ENCODE measurements around the gene FBXW5.

FBXW5 gene, protein sequence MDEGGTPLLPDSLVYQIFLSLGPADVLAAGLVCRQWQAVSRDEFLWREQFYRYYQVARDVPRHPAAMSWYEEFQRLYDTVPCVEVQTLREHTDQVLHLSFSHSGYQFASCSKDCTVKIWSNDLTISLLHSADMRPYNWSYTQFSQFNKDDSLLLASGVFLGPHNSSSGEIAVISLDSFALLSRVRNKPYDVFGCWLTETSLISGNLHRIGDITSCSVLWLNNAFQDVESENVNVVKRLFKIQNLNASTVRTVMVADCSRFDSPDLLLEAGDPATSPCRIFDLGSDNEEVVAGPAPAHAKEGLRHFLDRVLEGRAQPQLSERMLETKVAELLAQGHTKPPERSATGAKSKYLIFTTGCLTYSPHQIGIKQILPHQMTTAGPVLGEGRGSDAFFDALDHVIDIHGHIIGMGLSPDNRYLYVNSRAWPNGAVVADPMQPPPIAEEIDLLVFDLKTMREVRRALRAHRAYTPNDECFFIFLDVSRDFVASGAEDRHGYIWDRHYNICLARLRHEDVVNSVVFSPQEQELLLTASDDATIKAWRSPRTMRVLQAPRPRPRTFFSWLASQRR

DNA sequence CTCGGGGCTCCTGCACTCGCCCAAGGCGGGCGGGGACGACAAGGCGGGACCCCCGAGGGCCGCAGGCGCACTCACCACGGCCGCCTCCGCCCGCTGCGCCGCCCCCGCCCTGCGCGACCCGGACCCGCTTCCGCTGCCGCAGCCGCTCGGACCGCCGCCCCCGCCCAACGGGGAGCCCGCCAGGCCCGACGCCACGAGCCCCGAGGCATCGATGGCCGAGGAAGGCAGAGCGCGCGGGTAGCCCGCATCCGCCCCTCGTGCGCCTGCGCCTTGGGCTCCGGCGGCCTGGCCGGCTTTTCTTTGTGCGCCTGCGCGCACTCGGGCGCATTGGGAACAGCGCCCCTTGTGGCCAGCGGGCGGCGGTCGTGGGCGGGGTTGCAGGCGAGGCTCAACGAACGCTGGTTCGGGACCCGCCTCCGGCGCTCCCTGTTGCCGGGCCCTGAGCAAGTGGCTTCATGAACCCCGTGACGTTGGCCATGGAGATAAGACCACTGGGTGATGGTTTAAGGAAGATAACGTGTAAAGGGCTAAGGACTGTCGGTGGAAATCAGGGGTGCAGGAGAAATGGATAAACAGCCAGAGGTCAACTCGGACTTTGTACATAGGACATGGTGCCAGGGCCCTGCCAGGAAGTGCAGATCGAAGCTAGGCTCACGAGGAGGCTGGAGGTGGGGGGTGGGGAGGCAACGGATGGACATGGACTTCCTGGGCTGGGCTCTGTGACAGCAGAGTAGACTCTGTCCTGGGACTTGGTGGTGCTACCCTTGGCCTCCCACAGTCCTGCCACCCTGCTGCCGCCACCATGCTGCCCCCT, at the start of gene FBXW5, which contains the start of gene C8G:
Gene FBXW5, minus strand, starts transcription at position 220 of the 814 bp plus-strand sequence. CDS start 655 bp downstream, outside the sequence.
Gene C8G, plus strand, starts transcription at position 725 of the 814 bp plus-strand sequence. Its CDS starts 78 bp downstream, at position 803.
- DNase-seq (ENCODE audit: low spot score) = peak; percentile 100

DNA sequence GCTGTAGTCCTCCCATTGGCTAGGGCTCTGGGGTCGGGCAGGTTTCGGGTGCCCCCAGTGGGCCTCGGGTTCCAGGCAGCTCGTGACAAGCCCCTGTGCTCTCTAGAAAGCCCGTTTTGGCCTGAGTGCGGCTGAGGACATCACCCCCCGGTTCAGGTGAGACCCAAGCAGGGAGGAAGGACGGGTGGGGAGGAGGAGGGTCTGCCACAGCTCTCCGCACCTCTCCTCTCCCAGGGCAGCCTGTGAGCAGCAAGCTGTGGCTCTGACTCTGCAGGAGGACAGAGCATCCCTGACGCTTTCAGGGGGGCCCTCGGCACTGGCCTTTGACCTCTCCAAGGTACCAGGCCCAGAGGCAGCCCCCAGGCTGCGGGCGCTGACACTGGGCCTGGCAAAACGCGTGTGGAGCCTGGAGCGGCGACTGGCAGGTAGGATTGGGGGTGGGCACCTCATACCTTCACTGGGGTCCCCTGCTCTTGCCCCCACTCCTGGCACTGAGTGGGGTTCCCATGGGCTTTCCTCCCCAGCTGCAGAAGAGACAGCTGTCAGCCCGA, 48.4 kb upstream of the FBXW5 start:
- no peak for DNase-seq (ENCODE audit: low spot score)

DNA sequence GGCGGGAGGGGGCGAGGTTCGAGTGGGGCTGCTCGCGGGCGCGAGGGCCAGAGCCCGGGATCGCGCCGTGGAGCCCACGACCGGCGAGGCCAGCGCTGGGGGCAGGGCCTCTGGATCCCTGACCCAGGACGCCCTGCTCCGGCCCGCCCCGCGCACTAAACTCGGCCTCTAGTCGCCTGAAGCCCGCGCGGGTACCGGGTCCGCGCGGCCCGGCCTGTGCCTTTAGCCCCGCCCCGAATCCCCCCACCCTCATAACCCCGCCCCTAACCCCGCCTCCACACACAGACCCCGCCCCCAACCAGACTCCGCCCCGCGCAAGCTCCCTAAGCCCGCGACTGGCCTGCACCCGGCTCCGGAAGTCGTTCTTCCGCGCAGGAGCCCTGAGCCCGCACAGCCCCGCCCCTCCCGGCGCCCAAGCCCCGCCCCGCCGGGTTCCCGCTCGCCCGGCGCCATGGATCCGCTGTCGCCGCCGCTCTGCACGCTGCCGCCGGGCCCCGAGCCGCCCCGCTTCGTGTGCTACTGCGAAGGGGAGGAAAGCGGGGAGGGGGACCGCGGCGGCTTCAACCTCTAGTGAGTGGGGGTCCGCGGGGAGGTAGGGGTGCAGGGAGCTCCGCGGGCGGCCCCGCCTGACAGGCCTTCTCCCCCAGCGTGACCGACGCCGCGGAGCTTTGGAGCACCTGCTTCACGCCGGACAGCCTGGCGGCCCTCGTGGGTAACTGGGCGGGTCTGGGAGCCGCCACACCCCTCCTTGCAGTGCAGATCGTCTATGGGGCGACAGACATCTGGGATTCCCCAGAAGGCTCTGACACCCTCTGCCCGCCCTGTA, 47.7 kb upstream of the FBXW5 start, which contains the start of gene PAXX:
Gene PAXX, plus strand, starts transcription at position 430 of the 826 bp plus-strand sequence. Its CDS starts 22 bp downstream, at position 452.
- peak; percentile 98 for DNase-seq (ENCODE audit: low spot score)

DNA sequence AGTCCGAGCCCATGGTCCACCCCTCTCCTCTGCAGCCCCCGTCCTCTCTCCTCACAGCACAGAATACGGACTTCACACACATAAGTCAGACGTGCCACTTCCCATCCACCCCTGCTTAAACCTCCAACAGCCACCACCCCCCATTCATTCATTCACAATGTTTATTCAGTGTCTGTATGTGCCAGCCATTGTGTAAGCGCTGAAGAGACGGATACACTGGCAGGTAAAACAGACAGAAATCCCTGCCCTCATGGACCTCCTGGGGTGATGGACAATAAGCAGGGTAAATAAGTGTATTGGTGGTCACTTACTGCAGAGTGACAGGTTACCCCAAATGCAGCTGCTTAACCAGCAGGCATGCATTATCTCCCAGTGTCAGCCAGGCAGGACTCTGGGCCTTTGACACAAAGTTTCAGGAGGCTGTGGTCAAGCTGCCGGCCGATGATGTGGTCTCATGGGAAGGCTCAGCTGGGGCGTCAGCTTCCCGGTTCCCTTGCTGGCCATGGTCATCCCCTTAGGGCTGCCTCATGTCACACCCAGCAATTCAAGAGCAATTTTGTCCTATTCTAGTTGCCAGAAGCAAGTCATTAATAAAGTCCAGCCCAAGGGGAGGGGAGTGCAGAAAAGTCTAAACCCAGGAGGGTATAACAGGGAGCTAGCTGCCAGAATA, 45.8 kb upstream of the FBXW5 start:
- no peak for DNase-seq (ENCODE audit: low spot score)

DNA sequence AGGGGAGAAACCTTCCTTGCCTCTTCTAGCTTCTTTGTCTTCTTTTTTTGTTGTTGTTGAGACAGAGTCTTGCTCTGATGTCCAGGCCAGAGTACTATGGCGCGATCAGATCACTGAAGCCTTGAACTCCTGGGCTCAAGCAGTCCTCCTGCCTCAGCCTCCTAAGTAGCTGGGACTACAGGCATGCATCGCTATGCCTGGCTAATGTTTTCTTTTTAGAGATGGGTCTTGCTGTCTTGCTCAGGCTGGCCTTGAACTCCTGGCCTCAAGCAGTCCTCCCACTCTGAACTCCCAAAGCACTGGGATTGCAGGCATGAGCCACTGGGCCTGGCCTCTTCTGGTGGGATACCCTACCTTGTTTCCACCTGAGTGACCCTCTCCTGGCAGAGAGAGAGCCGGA, 44.3 kb upstream of the FBXW5 start:
- no peak for DNase-seq (ENCODE audit: low spot score)

DNA sequence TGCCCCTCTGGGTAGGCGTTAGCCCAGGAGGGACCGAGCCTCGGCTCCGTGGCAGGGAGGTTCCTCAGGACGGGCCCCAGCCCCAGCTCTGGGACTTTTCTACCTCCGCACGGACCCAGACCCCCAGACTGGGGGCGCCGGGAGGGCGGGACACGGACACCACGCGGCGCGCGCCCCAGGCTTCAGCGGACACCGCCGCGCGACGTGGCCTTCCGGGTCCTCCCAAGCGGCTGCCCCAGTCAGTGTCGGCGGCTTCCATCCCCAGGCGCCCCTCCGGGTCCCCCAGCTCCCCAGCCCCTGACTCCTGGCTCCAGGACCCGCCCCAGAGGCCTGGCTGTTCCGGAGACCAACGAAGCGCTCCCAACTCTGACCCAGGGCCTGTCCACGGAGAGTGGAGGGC, 41.3 kb upstream of the FBXW5 start:
- no peak for DNase-seq (ENCODE audit: low spot score)

DNA sequence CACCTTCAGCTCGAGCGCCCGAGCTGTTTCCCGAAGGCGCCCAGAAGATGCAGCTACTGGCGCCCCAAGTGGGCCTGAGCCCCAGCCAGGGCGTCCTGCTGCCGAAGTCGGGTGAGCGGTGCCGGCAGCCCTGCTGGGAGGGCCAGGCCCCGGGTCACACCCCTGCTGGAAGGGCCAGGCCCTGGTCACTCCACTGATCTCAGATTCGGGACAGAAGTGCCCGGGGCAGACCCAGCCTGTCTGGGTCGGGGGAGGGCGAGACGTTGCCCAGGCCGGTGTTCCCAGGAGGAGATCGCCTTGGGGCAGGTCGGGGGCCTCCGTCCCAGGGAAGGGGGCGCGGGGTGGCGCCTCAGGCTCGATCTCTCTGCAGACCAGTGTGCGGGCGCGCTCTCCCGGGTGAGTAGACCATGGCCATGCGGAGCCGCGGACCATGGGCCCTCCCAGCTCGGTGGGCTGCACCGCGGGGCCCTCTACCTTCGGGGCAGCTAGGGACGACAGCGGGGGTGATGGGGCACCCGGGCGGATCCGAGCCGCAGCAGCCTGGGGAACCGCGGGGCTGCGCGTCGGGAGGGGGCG, 40.6 kb upstream of the FBXW5 start:
- no peak for DNase-seq (ENCODE audit: low spot score)

DNA sequence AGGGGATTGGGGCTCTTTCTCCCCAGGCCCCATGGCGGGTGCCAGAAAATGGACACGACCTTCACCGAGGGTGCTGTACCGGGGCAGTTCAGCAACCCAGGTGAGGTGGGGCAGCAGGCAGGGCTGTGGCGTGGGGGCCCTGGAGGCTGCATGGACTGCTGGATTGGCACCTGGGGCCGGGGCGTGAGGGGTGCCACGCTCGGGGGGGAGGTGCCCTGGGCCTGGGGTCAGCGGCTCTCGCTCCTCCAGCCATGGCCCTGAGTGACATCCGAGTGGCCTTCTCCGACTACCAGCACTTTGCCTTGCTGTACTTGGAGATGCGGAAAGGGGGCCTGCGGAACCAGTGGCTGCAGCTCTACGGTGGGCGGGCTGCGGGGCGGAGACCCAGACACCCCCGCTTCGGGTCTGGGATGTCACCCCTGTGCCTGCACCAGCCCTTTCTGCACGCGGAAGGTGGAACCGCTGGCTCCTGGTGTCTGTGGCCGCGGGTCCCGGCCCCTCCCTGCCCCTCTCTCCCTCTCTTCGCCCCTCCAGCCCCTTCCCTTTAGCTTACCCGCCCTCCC, 40.0 kb upstream of the FBXW5 start:
- DNase-seq (ENCODE audit: low spot score) = no peak

DNA sequence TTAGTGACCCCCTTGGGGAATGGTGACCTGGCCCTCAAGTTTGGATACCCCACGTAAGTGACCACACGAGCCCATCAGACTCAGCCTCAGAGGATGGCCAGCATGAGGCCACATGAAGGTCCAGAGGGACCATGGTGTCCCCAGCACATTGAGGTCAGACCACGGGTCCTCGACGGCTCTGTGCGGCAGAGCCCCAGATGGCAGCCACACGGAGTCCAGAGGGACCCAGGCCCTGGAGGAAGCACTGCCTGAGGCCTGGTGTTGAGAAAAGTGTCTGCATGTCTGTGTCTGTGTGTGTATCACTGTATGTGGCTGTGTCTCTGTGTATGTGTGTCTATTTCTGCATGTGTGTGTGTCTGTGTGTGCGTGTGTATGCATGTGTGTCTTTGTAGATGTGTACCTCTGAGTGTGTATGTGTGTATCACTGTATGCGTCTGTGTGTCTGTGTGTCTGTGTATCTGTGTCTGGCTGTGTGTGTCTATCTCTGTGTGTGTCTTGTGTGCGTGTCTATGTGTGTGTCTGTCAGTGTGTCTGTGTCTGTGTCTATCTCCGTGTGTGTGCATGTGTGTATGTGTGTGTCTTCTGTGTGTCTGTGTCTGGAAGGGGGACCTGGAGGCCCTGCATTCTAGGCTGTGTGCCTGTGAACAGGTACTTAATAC, 39.2 kb upstream of the FBXW5 start:
- no peak for DNase-seq (ENCODE audit: low spot score)

DNA sequence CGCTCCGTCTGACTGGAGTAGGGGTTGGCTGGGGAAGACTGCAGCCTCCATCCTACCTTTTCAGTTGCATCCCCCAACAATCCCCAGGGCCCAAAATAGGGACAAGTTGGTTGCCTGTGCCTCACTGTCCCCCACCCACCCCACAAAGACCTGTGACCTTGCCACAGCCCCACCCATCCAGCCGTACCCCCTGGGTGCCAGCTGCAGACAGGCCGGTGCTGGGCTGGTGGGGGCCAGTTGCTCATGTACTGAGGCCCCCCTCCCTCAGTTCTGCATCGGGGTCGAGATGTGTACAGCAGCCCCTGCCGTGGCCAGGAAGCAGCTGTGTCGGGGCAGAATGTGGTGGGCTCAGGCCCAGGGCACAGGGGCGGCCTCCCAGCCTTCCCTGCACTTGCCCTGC, 38.6 kb upstream of the FBXW5 start:
- DNase-seq (ENCODE audit: low spot score) = no peak

DNA sequence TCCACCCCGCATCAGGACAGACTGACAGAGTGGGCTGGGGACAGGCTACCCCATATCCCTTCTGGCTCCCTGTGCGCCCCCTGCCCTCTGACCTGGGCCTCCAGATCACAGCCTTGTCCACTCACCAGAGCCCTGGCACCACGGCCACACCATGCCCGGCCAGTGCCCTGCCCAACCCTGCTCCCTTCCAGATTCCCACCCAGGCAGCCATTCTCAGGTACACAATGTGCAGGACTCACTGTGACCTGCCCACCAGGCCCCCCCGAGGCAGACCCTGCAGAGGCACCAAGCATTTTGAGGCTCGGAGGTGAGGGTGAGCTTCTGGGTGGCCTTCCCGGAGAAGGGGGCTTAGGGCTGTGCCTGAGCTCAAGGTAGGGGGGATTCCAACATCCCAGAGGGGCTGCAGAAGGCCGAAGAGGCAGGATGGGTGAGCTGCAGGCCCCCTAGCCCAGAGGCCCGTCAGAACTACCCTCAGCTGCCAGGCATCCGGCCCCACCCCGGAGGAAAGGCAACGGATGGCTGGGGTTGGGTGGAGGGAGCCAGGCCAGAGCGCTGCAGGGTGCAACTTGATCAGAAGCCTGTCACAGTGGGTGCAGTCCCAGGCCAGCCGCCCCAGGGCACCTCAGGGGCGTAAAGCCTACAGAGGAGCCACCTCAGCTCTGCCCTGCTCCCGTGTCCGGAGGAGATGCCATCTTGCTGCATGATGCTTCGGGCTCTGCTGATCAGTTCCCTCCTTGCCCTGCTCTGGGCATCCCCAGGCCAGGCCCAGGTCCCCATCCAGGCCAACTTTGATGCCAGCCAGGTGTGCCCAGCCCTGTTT, 37.9 kb upstream of the FBXW5 start, which contains the start of gene LCNL1:
Gene LCNL1, plus strand, starts transcription at position 762 of the 820 bp plus-strand sequence. CDS start 594 bp downstream, outside the sequence.
- DNase-seq (ENCODE audit: low spot score) = no peak

DNA sequence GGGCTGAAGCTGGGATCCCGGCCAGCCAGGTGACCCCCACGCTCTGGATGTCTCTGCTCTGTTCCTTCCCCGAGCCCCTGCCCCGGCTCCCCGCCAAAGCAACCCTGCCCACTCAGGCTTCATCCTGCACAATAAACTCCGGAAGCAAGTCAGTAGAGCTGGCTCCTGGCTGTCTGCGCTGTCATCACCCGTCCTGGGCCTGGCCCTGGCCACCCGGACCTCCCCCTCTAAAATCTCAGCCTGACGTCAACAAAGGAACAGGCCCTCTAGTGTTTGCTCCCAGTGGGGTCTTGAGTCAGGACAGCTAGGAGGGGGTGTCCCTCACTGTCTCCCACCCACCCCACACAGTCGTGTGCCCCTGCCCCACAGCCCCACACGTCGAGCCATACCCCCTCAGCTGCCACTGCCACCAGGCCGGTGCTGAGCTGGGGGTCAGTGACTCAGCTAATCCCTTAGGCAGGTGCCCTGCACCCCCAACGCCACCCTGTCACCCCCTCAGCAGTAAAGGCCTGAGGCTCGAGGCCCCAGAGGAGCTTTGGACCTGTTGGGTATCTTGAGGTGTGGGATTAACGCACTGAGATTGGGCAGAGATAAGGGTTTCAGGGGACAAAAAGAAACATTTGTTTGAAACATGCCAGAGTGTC, 37.2 kb upstream of the FBXW5 start:
- no peak for DNase-seq (ENCODE audit: low spot score)

DNA sequence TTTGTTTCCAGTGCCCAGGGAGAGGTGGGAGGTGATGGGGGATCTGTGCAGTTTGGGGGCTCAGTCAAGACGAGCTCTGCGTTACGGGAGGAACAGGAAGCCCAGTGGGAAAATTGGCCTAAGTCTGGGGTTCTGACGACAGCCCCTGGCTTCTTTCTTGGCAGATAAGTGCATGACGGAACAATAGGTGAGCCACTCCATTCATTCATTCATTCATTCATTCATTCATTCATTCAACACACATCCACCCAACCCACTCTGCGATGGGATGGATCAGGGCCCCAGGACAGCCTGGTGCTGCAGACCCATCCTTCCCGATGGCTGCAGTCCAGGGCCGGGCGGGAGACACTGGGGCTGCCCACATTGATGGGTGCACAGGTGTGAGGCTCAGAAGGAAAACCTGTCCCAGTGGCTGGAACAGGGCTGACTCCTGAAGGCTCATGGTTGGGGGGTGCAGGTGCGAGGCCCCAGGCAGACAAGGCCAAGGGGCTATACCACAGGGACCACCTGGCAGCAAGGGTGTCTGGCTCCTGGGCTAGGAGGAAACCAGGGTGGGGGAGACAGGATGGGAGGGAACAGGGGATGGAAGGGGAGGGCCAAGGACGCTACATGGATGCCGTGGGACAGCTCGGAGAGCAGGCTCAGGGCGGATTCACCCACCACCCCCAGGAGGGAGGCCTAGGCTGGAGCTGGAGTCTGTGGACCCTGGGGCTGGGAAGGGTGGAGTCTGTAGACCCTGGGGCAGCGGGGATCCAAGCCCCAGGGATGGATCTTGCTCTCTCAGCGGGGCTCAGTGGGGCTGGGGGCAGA, 36.3 kb upstream of the FBXW5 start:
- no peak for DNase-seq (ENCODE audit: low spot score)

DNA sequence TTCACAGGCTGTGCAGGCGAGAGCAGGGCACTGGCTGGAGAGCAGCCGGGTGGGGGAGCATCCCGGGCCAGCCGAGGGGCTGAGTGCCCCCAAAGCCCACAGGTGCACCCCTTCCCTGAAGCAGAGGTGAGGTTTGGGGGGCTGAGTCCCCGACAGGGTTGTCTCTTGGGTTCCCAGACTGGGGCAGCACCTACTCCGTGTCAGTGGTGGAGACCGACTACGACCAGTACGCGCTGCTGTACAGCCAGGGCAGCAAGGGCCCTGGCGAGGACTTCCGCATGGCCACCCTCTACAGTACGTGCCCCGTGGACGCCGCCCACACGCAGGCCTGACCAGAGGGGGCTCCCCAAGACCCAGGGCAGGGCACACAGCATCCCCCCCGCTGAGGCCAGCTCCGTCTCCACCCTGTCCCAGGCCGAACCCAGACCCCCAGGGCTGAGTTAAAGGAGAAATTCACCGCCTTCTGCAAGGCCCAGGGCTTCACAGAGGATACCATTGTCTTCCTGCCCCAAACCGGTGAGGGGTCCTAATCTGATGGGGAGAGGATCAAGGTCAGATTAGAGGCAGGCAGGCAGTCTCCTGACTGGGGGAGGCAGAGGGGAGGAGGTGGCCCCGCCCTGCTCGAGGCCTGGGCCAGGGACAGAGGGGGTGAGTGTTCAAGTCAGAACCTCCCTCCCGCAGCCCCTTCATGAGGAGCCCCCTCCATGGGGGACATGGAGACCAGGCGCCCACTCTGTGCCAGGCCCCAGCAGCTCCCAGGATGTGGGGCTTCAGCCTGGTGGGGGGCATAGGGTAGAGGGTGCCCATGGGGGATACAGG, 35.4 kb upstream of the FBXW5 start:
- no peak for DNase-seq (ENCODE audit: low spot score)

DNA sequence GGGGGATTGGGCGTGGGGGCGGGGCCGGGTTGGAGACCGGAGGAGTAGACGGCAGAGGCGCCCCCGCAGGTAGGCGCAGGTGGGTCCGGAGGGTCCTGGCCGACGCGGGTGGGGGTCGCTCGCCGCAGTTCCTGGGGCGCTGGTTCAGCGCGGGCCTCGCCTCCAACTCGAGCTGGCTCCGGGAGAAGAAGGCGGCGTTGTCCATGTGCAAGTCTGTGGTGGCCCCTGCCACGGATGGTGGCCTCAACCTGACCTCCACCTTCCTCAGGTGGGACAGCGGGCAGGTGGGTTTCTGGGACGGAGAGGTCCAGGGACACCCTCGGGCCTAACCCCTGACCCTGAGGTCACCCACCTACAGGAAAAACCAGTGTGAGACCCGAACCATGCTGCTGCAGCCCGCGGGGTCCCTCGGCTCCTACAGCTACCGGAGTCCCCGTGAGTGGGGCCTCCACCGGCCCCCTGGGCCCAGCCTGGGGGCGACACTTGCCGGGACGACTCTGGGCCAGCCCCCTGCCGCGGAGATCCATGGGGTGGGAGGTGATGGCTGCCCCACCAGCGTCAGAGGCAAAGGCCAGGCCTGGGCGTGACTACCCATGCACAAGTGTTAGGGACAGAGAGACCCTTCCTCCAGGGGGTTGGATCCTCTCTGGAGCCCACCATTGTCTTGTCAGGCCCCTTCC, 34.5 kb upstream of the FBXW5 start:
- no peak for DNase-seq (ENCODE audit: low spot score)
